Stimulated activated CD8-positive, alpha-beta memory T cell treated with anti-CD3 and anti-CD28 coated beads, Interleukin-7, amount 100 ng/mL, for 4 hours (primary cell): ENCODE data around the gene C12orf43.

Experiments used
- DNase-seq, 2 donors: peaks; one replicate each; pipeline ENCODE4 v3.0.0-alpha.2; 2020; ENCODE audit warnings: low read depth in 2 of 2

Gene C12orf43

DNA sequence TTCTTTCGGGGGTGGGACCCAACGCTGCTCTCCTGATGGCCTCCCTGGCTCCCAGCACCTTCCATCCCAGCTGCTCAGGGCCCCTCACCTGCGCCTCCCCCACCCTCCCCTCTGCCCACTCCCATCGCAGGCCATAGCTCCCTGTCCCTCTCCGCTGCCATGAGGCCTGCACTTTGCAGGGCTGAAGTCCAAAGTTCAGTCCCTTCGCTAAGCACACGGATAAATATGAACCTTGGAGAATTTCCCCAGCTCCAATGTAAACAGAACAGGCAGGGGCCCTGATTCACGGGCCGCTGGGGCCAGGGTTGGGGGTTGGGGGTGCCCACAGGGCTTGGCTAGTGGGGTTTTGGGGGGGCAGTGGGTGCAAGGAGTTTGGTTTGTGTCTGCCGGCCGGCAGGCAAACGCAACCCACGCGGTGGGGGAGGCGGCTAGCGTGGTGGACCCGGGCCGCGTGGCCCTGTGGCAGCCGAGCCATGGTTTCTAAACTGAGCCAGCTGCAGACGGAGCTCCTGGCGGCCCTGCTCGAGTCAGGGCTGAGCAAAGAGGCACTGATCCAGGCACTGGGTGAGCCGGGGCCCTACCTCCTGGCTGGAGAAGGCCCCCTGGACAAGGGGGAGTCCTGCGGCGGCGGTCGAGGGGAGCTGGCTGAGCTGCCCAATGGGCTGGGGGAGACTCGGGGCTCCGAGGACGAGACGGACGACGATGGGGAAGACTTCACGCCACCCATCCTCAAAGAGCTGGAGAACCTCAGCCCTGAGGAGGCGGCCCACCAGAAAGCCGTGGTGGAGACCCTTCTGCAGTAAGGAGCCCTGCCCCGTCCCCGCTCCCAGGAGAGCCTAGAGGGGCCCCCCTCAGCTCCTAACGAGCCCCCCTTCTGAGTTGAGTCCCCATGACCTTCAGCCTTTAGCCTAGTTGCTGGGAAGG, 37.7 kb downstream of the C12orf43 start, which contains the start of gene HNF1A:
HNF1A (plus strand) TSS at position 248 of the 924 bp plus-strand sequence; CDS start at position 474, 226 bp downstream.
- DNase-seq: no peak

DNA sequence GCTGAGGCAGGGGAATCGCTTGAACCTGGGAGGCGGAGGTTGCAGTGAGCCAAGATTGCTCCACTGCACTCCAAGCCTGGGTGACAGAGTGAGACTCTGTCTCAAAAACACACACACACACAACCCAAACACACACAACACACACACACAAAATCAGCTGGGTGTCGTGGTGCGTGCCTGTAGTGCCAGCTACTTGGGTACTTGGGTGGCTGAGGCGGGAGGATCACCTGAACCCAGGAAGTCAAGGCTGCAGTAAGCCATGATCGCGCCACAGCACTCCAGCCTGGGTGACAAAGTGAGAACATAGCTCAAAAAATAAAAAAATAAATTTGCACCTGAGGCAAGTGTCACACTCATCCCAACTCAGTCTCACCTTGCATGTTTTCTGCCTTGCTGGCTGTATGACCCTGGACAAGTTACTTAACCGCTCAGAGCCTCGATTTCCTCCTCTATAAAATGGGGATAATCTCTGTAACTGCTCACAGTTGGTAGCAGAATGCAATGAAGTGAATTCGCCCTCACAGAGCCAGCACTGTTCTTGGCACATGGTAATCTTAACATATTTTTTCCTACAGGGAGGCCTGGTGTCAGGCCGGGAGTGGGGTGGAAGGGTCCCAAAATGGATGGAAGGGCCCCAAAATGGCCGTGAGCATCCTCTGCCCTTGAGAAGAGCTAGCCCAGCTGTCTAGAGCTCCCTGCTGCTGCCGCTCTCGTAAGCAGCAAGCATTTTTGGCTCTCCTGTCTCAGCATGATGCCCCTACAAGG, 38.6 kb downstream of the C12orf43 start:
- DNase-seq: no peak

DNA sequence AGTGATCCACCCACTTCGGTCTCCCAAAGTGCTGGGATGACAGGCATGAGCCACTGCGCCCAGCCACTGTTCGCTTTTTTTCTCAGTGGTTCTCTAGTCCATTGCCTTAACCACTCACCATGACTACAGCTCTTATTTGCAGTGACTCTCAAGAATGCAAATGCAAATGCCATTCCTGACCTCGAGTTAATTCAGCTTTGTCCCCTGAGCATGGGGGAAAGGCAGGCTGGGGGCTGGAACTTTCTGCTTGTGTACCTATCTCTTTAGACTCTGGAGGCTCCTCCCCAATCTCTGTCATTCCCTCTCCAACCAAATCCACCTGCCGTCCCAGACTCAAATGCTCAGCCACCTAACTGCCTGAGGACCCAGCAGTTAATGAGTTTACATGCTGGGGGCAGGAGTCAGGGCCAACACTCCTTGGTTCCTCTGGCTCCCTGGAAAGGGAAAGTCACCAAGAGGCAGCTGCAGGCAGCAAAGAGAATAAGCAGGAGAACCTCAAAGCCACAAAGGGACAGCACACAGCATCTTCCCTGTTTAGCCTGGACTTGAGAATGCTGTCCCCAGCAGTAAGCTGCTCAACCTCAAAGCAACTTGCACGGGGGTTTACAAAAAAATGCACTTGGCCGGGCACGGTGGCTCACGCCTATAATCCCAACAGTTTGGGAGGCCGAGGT, 43.3 kb downstream of the C12orf43 start:
- DNase-seq: no peak

DNA sequence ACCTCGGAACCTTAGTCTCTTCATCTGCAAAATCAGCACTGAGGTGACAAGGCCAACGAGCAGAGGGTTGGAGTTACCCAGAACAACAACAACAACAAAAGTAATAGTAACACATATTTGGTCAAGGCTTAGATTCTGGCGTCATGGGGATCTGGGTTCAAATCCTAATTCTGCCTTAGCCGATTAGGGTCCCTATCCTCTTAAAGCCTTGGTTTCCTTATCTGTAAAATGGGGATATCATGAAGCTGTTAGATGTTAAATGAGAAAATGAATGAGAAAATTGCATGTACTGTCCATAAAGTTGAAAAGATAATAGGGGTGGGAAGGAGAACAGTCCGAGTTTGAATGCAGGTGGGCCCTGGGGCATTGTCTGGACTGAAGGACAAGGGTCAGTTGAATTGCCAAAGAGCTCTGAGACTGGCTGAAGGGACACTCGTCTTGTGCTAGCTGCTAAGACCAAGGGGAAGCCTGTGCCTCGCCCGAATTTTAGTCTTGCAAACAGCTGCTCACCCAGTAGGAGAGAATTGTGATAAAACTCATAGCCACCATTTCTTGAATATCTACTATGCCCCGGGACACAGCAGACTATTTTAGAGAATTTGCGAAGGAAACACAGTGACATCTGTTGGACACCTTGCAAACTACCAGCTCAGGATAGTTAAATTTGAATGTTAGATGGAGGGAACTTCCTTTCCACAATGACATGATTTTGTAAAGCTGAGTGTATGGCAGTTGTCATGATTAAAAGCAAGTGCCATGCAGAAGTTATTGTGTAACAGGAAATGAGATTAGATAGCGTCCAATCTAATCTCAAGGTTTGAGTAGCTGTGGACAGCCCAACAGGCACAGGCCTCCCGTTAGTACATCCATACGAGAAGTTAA, 44.7 kb downstream of the C12orf43 start:
- DNase-seq: no peak

DNA sequence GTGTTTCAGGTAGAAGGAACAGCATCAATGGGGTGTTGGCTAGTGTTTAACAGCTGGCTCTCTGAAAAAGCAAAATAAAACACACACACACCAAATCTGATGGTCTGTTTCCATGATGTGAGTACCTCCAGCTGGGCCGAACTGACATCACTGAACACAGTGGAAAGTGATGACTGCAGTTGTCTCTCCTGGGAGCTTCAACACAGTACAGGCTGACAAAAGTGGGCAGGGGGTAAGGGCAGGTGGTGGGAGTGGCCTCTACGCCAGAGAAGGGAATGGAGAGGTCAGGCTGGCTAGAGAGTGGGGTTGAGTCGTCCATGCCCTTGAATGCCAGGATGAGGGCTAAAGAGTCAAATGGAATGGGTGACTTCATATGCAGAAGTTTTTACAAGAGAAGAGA, 46.0 kb downstream of the C12orf43 start:
- DNase-seq: no peak

DNA sequence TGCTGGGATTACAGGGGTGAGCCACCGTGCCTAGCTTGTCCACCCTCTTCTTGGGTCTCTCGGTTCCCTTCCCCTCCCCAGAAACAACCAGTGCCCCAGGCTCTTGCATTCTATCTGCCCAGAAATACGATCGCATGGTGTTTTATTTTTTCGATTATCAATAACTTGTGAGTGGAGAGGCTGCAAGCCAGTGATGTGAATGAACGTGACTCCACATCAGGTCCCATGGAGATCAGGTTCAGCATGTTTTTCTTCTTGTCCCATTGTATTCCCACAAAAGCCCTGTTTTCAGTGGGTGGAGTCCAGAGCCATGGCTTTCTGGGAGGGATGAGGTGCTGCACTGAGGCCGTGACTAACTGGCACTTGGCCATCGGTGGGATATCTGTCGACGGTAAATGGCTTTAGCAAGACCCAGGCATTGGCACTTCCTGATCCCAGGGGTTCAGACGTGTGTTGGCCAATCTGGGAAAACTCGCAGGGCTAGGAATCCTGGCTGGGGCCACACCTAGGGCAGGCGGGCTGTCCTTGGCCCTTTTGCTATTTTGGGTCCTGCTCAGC, 50.7 kb downstream of the C12orf43 start:
- DNase-seq: no peak

DNA sequence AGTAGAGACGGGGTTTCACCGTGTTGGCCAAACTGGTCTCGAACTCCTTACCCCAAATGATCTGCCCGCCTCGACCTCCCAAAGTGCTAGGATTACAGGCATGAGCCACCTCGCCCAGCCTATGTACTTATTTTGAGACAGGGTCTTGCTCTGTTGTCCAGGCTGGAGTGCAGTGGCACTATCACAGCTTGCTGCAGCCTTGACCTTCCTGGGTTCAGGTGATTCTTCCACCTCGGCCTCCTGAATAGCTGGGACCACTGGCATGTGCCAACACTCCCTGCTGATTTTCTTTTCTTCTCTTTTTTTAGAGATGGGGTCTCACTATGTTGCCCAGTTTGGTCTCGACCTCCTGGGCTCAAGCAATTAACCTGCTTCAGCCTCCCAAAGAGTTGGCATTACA, 52.0 kb downstream of the C12orf43 start:
- no peak for DNase-seq

DNA sequence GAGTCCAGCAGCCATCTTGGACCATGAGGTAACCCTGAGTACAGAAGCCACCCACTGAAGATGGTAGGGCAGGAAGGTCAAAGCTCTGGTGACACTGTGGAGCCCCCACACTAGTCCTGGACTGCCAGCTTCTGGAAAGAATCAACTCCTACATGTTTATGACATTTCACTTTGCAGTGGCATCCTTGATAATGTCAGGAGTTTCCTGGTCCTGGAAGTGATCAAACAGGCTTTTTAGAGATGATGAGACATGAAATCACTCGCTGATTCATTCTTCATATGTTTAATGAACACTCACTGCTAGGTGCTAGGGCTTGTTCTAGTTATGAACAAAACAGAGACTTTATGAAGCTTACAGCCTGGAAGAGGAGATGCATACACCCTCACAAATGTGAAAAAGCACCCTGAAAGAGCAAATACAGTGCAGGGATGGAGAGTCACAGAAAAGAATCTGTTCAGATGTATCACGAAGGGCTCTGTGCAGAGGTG, 53.7 kb downstream of the C12orf43 start:
- no peak for DNase-seq

DNA sequence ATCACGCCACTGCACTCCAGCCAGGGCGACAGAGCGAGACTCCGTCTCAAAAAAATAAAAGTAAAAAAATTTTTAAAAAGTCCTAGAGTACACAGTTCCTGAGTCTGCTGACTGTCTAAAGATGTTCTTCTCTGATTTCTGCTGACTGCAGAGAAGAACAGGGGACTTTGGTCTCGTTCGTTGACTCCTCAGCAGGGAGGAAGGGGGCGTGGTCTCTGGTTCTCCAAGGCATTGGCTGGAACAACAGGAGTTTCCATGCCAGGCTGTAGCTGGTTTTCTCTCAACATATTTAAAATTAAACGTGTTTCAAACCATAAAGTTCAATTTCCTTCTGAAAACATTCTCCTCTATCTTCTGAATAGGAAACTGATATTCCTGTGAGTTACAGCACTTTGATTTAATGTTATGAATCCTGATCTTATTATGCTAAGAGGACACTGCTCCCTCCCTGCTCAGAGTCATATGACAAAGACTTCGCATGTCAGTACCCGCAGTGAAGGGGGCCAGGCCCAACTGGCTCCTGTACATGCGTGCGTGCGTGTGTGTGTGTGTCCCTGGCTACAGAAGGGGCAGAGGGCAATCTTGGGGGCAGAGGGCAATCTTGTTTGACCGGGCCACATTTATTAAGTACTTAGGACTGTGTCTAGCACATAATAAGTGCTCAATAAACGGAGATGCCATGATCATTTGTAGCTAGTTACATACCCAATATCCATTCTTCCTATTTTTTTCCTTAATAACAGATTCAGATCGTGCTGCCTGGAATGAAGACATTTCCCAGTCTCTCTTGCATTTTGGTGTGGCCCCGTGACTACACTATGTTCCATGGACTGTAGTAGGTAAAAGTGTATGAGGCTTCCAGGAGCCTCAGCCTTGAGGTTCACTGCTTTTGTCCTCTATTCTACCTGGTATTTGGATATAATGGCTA, 54.4 kb downstream of the C12orf43 start:
- DNase-seq: no peak

DNA sequence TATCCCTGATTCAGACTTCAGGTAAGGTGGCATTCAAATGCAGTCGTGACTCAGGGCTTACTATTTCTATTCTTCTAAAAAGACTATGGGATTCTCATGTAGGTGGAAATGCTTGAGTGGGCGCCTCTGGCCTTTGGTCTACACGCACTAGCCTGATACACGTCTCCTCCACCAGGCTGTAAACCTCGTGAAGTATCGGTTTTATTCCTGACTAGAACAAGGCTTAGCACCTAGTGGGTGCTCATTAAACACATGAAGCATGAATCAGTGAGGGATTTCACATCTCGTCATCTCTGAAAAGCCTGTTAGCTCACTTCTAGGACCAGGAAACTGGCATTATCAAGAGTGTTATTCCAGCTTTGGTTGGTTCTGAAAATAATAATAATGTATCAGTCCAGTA, 55.6 kb downstream of the C12orf43 start:
- DNase-seq: no peak

DNA sequence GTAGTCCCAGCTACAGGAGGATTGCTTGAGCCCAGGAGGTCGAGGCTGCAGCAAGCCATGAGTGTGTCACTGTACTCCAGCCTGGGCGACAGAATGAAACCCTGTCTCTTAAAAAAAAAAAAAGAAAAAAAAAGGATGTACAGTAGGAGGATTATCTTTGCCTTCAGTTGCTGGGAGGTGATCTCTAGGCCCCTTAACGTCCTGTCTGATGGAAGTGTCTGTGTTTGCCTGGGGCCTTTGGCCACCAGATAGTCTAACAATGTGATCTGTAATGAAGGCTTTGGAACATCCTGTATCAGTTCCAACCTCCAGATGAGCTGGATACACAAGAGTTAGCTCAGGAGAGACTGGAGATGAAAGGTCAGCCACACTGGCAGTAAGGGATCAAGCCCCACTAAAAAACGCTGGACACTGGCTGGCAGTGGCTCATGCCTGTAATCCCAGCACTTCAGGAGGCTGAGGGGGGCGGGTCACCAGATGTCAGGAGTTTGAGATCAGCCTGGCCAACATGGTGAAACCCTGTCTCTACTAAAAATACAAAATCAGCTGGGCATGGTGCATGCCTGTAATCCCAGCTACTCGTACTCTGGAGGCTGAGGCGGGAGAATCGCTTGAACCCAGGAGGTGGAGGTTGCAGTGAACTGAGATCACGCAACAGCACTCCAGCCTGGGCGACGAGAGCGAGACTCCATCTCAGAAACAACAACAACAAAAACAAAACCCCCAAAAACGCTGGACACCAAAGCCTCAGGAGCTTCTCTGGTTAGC, 57.0 kb downstream of the C12orf43 start:
- DNase-seq: no peak

DNA sequence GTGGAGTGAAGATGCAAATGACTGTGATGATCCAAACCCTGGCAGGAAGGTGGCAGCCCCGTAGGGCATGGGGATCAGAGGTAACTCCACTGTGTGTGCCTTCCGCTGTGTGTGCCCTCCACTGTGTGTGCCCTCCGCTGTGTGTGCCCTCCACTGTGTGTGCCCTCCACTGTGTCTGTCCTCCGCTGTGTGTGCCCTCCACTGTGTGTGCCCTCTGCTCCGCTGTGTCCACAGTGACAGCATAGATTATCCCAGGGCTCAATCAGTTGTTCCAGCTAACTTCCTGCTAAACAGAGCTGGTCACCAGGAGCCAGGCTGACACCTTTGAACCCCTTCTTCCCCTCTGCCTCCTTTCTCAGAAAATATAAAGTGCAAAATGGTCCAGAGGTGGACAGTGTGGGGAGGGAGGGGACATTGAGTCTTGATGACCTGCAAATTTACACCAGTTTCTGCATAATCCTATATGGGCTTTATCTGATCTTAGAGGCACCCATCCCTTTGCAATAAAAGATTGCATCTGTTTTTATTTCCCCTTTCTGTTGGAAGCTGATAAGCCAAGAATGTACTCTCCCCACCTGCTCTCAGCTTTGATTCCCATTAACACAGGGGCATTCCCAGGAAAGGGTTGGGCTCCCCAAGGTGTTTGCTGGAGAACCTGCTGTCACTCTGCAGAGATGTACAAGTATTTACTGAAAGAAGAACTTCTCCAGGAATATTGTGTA, 59.5 kb downstream of the C12orf43 start:
- no peak for DNase-seq

DNA sequence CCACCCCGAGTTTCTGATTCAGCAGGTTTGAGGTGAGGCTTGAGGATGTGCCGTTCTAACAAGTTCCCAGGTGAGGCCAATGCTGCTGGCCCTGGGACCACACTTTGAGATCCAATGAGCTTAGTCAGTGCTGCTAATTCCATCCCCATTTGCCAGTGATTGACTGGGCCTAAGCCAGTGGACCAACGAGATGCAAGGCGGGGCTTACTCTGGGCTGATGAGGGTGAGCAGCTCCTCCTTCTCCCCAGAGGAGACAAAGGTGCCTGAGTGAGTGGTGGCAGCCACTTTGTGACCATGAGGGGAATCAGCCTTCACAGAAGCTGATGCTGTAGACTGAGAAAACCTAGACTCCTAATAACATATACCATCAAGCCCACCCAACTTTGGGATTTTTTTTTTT, 61.1 kb downstream of the C12orf43 start:
- DNase-seq: no peak

DNA sequence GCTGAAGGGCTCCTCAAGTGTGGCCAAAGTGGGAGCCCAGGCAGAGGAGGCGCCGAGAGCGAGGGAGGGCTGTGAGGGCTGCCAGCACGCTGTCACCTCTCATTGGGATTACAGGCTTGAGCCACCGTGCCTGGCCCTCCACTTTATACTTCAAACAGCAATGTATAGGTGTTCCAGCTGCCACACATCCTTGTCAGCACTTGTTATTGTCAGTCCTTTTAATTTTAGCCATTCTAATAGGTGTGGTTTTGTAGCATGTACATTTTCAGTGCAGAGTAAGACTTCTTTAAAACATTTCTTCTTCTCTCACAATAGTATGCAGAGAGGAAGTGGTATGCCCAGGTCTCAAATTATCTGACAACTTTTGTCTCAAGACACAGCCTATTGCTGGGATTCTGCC, 65.5 kb downstream of the C12orf43 start:
- DNase-seq: no peak
